SK-N-SH (cell line): ENCODE measurements around the gene IRF5. TPM values are rescaled to one million over a fixed set of nuclear protein-coding genes. Genes with fewer than 3 reads are reported as not detected.

Experiments used
- CTCF ChIA-PET: fragments of 300-600, 350-600 bp; formaldehyde crosslinking; extraction: SDS; loops from one replicate; lab custom pipeline; 2021; lab: Yijun Ruan, JAX
- POLR2A ChIA-PET: fragments of 350-600 bp; sonication (Branson Sonifier 250); formaldehyde crosslinking; extraction: SDS; loops from one replicate; lab custom pipeline; 2020; ENCODE audit warnings: antibody characterized with exemption, inconsistent platforms; lab: Yijun Ruan, JAX
- DNase-seq: peaks from one replicate; pipeline ENCODE4 v3.0.0; 2012
- H2AFZ ChIP-seq: fragments of 200-600 bp; sonication (generic); 2 replicates; pipeline ENCODE4 v1.8.1; 2016; ENCODE audit warnings: antibody characterized with exemption, mild to moderate bottlenecking, low read depth
- H3F3A ChIP-seq: fragments of 200-600 bp; sonication (generic); replicated peaks from 2 replicates; pipeline ENCODE3; 2016; ENCODE audit warnings: antibody characterized with exemption, mild to moderate bottlenecking; ENCODE audit not compliant: insufficient read depth
- H3K27ac ChIP-seq, 2 experiments: fragments of 200-500 bp in 1 of 2; fragments of 200-600 bp in 1 of 2; sonication (Bioruptor generic) in 1 of 2; sonication (generic), shearing (Covaris generic) in 1 of 2; 2 replicates each; pipeline versions ENCODE4 v1.5.1 to v1.6.1; 2014 to 2016; ENCODE audit warnings: low read depth in 2 of 2, inconsistent platforms in 1 of 2, low read length in 1 of 2, mild to moderate bottlenecking in 1 of 2, mixed read lengths in 1 of 2
- H3K27me3 ChIP-seq: fragments of 200-600 bp; sonication (generic), shearing (Covaris generic); 2 replicates; pipeline ENCODE4 v1.6.1; 2016; ENCODE audit warnings: mixed run types; ENCODE audit not compliant: insufficient read depth
- H3K36me3 ChIP-seq, 2 experiments: fragments of 200-500 bp in 1 of 2; fragments of 200-600 bp in 1 of 2; sonication (Bioruptor generic) in 1 of 2; sonication (generic) in 1 of 2; replicated peaks in 1 of 2; 2 replicates each; pipeline versions ENCODE3 to v1.5.1; 2014 to 2016; ENCODE audit warnings: low read length in 1 of 2, mild to moderate bottlenecking in 1 of 2; ENCODE audit not compliant: insufficient read depth in 2 of 2, control insufficient read depth in 1 of 2
- H3K4me1 ChIP-seq, 2 experiments: fragments of 200-500 bp in 1 of 2; fragments of 200-600 bp in 1 of 2; sonication (Bioruptor generic) in 1 of 2; sonication (generic), shearing (Covaris generic) in 1 of 2; 2 replicates each; pipeline versions ENCODE4 v1.5.1 to v1.6.1; 2014 to 2016; ENCODE audit warnings: low read depth in 1 of 2, low read length in 1 of 2, mixed run types in 1 of 2; ENCODE audit not compliant: insufficient read depth in 2 of 2, control insufficient read depth in 1 of 2
- H3K4me2 ChIP-seq: fragments of 200-600 bp; sonication (generic), shearing (Covaris generic); 2 replicates; pipeline ENCODE4 v1.6.1; 2017; ENCODE audit warnings: mixed run types
- H3K4me3 ChIP-seq, 2 experiments: fragments of 200-500 bp in 1 of 2; fragments of 200-600 bp in 1 of 2; sonication (Bioruptor generic) in 1 of 2; sonication (generic), shearing (Covaris generic) in 1 of 2; 2 replicates each; pipeline versions ENCODE4 v1.5.1 to v1.8.1; 2014 to 2016; ENCODE audit warnings: low read depth in 2 of 2, inconsistent platforms in 1 of 2, low read length in 1 of 2, mild to moderate bottlenecking in 1 of 2, mixed read lengths in 1 of 2, moderate library complexity in 1 of 2
- H3K79me2 ChIP-seq: fragments of 200-600 bp; sonication (generic); 2 replicates; pipeline ENCODE4 v1.8.1; 2017; ENCODE audit warnings: mild to moderate bottlenecking; ENCODE audit not compliant: insufficient read depth
- H3K9ac ChIP-seq: fragments of 200-600 bp; sonication (generic); 2 replicates; pipeline ENCODE4 v1.6.1; 2017; ENCODE audit warnings: mixed run types
- H3K9me2 ChIP-seq: fragments of 200-600 bp; sonication (generic); 2 replicates; pipeline ENCODE4 v1.6.1; 2017; ENCODE audit warnings: mixed run types
- H3K9me3 ChIP-seq: fragments of 200-600 bp; sonication (generic); 2 replicates; pipeline ENCODE4 v1.6.1; 2017; ENCODE audit warnings: mixed run types, mild to moderate bottlenecking, moderate library complexity
- H4K20me1 ChIP-seq: fragments of 200-600 bp; sonication (generic); 2 replicates; pipeline ENCODE4 v1.6.1; 2017; ENCODE audit warnings: mild to moderate bottlenecking, mixed run types; ENCODE audit not compliant: insufficient read depth
- CHD2 ChIP-seq: fragments of 150-350 bp; IDR thresholded peaks from 2 replicates; pipeline ENCODE4 v1.6.1; 2018; ENCODE audit warnings: low read length; ENCODE audit not compliant: partially characterized antibody
- ELF1 ChIP-seq: IDR thresholded peaks from 2 replicates; pipeline ENCODE4 v1.4.0; 2012
- FOSL2 ChIP-seq: IDR thresholded peaks from 2 replicates; pipeline ENCODE4 v1.4.0; 2012; ENCODE audit warnings: low read depth, mild to moderate bottlenecking, moderate library complexity, borderline replicate concordance
- FOXM1 ChIP-seq: IDR thresholded peaks from 2 replicates; pipeline ENCODE4 v1.4.0; 2012; ENCODE audit warnings: low read depth, mild to moderate bottlenecking
- JUND ChIP-seq: IDR thresholded peaks from 2 replicates; pipeline ENCODE4 v1.4.0; 2012
- MXI1 ChIP-seq: IDR thresholded peaks from 2 replicates; pipeline ENCODE4 v1.6.1; 2012; ENCODE audit warnings: mild to moderate bottlenecking, low read depth, low read length, improper control_type of control experiment
- NFIC ChIP-seq: IDR thresholded peaks from 2 replicates; pipeline ENCODE4 v1.4.0; 2012; ENCODE audit warnings: borderline replicate concordance
- NRF1 ChIP-seq: IDR thresholded peaks from 2 replicates; pipeline ENCODE4 v1.6.1; 2012; ENCODE audit warnings: low read depth, mild to moderate bottlenecking, low read length
- POLR2AphosphoS5 ChIP-seq: IDR thresholded peaks from 2 replicates; pipeline ENCODE4 v1.6.1; 2012; ENCODE audit warnings: low read depth, low read length
- RAD21 ChIP-seq: IDR thresholded peaks from 2 replicates; pipeline ENCODE4 v1.6.1; 2012; ENCODE audit warnings: mild to moderate bottlenecking, low read length
- RXRA ChIP-seq: IDR thresholded peaks from 2 replicates; pipeline ENCODE4 v1.4.0; 2012; ENCODE audit warnings: low read depth, mild to moderate bottlenecking, borderline replicate concordance
- SMC3 ChIP-seq: IDR thresholded peaks from 2 replicates; pipeline ENCODE4 v1.6.1; 2012; ENCODE audit warnings: low read depth, low read length, improper control_type of control experiment
- TAF1 ChIP-seq: IDR thresholded peaks from 2 replicates; pipeline ENCODE4 v1.6.1; 2012; ENCODE audit warnings: low read depth, mild to moderate bottlenecking, low read length, moderate library complexity, borderline replicate concordance
- TCF12 ChIP-seq: IDR thresholded peaks from 2 replicates; pipeline ENCODE4 v1.4.0; 2012
- YY1 ChIP-seq: IDR thresholded peaks from 2 replicates; pipeline ENCODE4 v1.4.0; 2012; ENCODE audit warnings: low read depth, mild to moderate bottlenecking
- WGBS: methylation state at CpG from one replicate; pipeline ENCODE4 v1.1.6; 2017; ENCODE audit warnings: low lambda C conversion rate; 5-methylcytosine and 5-hydroxymethylcytosine counted together
- polyA plus RNA-seq, 3 experiments: library from polyadenylated mRNA; depleted of rRNA; stranded (reverse); fragments of >200 nt; gene quantifications; 2 replicates each; pipeline ENCODE4 v1.2.3, GENCODE V29; 2012
- TF ChIP-seq, protein P1 (sequence below): IDR thresholded peaks from 2 replicates; pipeline ENCODE4 v1.4.0; 2012; ENCODE audit warnings: low read depth
- TF ChIP-seq, protein P2 (sequence below): IDR thresholded peaks from 2 replicates; pipeline ENCODE4 v1.6.1; 2012; ENCODE audit warnings: mild to moderate bottlenecking, low read depth, low read length, moderate library complexity
- TF ChIP-seq, protein P3 (sequence below): IDR thresholded peaks from 2 replicates; pipeline ENCODE4; 2012
- TF ChIP-seq, protein P4 (sequence below): IDR thresholded peaks from 2 replicates; pipeline ENCODE4 v1.4.0; 2012; ENCODE audit warnings: low read depth, borderline replicate concordance

The IRF5 gene
- polyA plus RNA-seq, 1 of the 3 experiments (the other 2 are of a cell fraction): 0.62 TPM

DNA sequence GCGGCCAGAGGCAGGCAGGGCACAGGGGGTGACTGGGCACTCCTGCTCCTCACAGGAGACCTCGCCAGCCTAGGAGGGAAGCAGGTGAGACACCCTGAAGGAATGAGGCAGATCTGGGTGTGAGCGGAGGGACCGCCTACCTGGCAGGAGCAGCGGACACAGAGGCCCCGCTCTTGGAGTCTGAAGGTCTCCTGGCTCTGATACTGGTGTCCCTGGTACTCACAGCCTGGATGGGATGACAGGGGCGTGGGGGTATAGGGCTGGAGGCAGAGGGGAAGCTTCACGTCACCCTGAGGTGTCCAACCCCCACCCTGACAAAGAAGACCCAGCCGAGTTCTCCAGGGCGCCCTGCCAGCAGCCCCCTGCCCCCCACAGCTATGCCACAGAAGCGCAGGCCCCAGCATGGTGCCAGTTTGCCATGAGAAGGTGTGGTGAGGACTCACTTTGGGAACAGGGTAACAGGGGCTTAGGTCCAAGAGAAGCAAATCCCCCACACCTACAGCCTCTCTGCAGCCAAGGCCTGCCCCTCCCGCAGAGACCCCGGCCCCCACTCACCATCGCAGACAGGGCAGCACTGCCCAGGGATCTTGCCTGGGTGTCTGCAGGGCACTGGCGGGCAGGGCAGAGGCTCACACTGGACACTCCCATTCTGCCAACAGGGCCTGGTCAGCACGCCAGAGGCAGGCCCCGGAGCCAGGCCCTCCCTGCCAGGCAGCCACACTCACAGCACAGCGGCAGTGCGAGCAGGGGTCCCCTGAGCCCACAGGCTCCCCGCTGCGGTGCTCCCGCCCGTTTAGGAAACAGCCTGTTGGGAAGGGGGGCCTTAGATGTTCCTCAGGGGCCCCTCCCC, 44.3 kb upstream of the IRF5 start:
- H3K27me3 ChIP-seq: peaks cover 14% of the 10 kb centered on the region; the same call in 1 of the 2 replicates
- no peaks in the 10 kb centered on the region for H3K36me3 ChIP-seq
- H3F3A ChIP-seq: no peaks in the 10 kb centered on the region
- no peak overlapping the region for H3K4me2 ChIP-seq
- H3K4me1 ChIP-seq: no peaks in the 10 kb centered on the region; a peak in 1 of 4 replicates
- no peaks in the 10 kb centered on the region for H4K20me1 ChIP-seq
- DNase-seq: peak; percentile 42
- no peak overlapping the region for H2AFZ ChIP-seq
- ChIA-PET CTCF (interaction anchor here (0.5 to 4.1 kb wide), 6 partner anchors 8 to 433 kb away, joined by 3 to 31 read pairs (median 4); no protein-coding TSS in a partner anchor), POLR2A (no interaction called here)
- WGBS: 85% methylated on average over 11 of the region's 23 CpGs
- H3K9me2 ChIP-seq: no peaks in the 10 kb centered on the region
- no peak overlapping the region for H3K9ac ChIP-seq
- no peak overlapping the region for H3K4me3 ChIP-seq
- H3K79me2 ChIP-seq: no peaks in the 10 kb centered on the region
- no peak overlapping the region for H3K27ac ChIP-seq
- TF ChIP-seq, protein P1, sequence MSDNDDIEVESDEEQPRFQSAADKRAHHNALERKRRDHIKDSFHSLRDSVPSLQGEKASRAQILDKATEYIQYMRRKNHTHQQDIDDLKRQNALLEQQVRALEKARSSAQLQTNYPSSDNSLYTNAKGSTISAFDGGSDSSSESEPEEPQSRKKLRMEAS: no peak
- TF ChIP-seq, protein P2, sequence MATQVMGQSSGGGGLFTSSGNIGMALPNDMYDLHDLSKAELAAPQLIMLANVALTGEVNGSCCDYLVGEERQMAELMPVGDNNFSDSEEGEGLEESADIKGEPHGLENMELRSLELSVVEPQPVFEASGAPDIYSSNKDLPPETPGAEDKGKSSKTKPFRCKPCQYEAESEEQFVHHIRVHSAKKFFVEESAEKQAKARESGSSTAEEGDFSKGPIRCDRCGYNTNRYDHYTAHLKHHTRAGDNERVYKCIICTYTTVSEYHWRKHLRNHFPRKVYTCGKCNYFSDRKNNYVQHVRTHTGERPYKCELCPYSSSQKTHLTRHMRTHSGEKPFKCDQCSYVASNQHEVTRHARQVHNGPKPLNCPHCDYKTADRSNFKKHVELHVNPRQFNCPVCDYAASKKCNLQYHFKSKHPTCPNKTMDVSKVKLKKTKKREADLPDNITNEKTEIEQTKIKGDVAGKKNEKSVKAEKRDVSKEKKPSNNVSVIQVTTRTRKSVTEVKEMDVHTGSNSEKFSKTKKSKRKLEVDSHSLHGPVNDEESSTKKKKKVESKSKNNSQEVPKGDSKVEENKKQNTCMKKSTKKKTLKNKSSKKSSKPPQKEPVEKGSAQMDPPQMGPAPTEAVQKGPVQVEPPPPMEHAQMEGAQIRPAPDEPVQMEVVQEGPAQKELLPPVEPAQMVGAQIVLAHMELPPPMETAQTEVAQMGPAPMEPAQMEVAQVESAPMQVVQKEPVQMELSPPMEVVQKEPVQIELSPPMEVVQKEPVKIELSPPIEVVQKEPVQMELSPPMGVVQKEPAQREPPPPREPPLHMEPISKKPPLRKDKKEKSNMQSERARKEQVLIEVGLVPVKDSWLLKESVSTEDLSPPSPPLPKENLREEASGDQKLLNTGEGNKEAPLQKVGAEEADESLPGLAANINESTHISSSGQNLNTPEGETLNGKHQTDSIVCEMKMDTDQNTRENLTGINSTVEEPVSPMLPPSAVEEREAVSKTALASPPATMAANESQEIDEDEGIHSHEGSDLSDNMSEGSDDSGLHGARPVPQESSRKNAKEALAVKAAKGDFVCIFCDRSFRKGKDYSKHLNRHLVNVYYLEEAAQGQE: no peak
- TF ChIP-seq NFIC (no peak), POLR2AphosphoS5 (no peak), CHD2 (no peak), RAD21 (no peak), FOXM1 (no peak), RXRA (no peak), TCF12 (no peak)
- TF ChIP-seq, protein P3, sequence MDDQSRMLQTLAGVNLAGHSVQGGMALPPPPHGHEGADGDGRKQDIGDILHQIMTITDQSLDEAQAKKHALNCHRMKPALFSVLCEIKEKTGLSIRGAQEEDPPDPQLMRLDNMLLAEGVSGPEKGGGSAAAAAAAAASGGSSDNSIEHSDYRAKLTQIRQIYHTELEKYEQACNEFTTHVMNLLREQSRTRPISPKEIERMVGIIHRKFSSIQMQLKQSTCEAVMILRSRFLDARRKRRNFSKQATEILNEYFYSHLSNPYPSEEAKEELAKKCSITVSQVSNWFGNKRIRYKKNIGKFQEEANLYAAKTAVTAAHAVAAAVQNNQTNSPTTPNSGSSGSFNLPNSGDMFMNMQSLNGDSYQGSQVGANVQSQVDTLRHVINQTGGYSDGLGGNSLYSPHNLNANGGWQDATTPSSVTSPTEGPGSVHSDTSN: no peak
- no peaks in the 10 kb centered on the region for H3K9me3 ChIP-seq

DNA sequence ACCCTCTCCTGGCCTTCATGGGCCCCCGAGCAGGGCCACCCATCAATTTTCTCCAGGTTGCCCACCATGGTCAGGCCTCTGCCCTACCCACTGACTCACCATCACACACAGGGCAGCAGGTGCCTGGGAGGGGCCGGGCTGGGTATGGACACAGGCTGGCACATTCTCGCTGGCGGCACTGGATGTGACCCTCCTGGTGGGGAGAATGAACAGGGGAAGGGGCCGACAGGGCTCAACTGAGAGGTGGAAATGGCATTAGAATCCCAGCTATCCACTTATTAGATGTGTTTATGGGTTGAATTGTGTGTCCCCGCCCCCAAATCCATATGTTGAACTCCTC, 43.7 kb upstream of the IRF5 start:
- Histone ChIP-seq H3K4me1 (no peaks in the 10 kb centered on the region; a peak in 1 of 4 replicates), H3F3A (no peaks in the 10 kb centered on the region), H3K4me3 (no peak overlapping the region), H4K20me1 (no peaks in the 10 kb centered on the region), H3K4me2 (no peak overlapping the region), H3K9me2 (no peaks in the 10 kb centered on the region), H3K9me3 (0 out of 2 replicates have a peak, but pooled peaks cover 3% of the 10 kb centered on the region), H3K27me3 (peaks cover 14% of the 10 kb centered on the region; the same call in 1 of the 2 replicates), H3K79me2 (no peaks in the 10 kb centered on the region), H3K9ac (no peak overlapping the region), H3K36me3 (no peaks in the 10 kb centered on the region), H2AFZ (no peak overlapping the region), H3K27ac (no peak overlapping the region)
- ChIA-PET CTCF (interaction anchor here (0.5 to 4.1 kb wide), 5 partner anchors 9 to 434 kb away, joined by 3 to 31 read pairs (median 5); no protein-coding TSS in a partner anchor), POLR2A (no interaction called here)
- TF ChIP-seq, protein P1: no peak
- TF ChIP-seq, protein P4, sequence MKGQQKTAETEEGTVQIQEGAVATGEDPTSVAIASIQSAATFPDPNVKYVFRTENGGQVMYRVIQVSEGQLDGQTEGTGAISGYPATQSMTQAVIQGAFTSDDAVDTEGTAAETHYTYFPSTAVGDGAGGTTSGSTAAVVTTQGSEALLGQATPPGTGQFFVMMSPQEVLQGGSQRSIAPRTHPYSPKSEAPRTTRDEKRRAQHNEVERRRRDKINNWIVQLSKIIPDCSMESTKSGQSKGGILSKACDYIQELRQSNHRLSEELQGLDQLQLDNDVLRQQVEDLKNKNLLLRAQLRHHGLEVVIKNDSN: no peak
- TF ChIP-seq YY1 (no peak), NFIC (no peak), JUND (no peak), FOSL2 (no peak), ELF1 (no peak), SMC3 (no peak), MXI1 (no peak), NRF1 (no peak), TAF1 (no peak)
- WGBS: 80% methylated on average over 6 of the region's 6 CpGs
- peak; percentile 23 for DNase-seq
